ENCODE data around the gene GP1BB.

DNA sequence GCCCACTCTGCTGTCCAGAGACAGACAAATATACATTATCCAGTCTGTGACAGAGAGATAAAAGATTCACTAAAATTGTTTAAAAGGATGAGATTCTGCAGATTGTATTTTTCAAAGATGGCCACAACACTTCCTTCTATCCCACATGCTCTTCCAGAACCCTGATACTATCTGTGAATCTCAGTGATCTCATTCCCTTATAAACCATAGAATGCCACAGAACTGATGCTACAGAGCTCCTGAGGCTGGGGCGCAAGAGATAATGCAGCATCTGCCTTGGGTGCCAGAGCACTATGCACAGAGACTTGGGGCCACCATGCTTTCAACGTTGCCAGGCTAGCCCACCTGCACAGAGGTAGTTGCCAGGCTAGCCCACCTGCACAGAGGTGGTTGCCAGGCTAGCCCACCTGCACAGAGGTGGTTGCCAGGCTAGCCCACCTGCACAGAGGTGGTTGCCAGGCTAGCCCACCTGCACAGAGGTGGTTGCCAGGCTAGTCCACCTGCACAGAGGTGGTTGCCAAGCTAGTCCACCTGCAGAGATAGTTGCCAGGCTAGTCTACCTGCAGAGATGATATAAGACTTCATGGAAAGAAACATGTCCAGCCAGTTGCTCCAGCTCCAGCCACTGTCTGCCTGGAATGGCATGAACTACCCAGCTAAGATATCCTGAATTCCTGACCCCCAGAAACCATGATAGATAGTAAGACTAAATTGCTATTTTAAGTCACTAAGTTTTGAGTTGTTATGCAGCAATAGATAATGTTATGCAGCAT is 26.6 kb upstream of the GP1BB start:
- TF ChIP-seq, protein P1, sequence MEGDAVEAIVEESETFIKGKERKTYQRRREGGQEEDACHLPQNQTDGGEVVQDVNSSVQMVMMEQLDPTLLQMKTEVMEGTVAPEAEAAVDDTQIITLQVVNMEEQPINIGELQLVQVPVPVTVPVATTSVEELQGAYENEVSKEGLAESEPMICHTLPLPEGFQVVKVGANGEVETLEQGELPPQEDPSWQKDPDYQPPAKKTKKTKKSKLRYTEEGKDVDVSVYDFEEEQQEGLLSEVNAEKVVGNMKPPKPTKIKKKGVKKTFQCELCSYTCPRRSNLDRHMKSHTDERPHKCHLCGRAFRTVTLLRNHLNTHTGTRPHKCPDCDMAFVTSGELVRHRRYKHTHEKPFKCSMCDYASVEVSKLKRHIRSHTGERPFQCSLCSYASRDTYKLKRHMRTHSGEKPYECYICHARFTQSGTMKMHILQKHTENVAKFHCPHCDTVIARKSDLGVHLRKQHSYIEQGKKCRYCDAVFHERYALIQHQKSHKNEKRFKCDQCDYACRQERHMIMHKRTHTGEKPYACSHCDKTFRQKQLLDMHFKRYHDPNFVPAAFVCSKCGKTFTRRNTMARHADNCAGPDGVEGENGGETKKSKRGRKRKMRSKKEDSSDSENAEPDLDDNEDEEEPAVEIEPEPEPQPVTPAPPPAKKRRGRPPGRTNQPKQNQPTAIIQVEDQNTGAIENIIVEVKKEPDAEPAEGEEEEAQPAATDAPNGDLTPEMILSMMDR (IDR thresholded peaks at IDR 0.05) = no peak
- no peak for TF ChIP-seq POLR2A (IDR thresholded peaks at IDR 0.05)

Measured in lower leg skin (tissue), 3 donors.